Liver (tissue), 9 donors: ENCODE data around the gene UACA. TPM values are rescaled to one million over a fixed set of nuclear protein-coding genes. Genes with fewer than 3 reads are reported as not detected.

Source experiments
- DNase-seq: peaks from one replicate; pipeline ENCODE4 v3.0.0-alpha.2; 2017; ENCODE audit warnings: low spot score
- H3K27ac ChIP-seq, 2 donors: one replicate each; pipeline ENCODE4 v1.7.0; 2013; ENCODE audit warnings: inconsistent platforms in 2 of 2, low read length in 2 of 2, control low read depth in 1 of 2, low read depth in 1 of 2, mild to moderate bottlenecking in 1 of 2
- H3K27me3 ChIP-seq, 4 donors: one replicate each; pipeline versions ENCODE4 v1.6.1 to v1.7.0; 2013; ENCODE audit warnings: low read length in 3 of 4, inconsistent platforms in 1 of 4, mild to moderate bottlenecking in 1 of 4, moderate library complexity in 1 of 4; ENCODE audit not compliant: control insufficient read depth in 4 of 4, insufficient read depth in 4 of 4
- H3K36me3 ChIP-seq, 4 donors: one replicate each; pipeline versions ENCODE4 v1.6.1 to v1.7.0; 2013; ENCODE audit warnings: low read length in 3 of 4, mild to moderate bottlenecking in 3 of 4, low read depth in 1 of 4, moderate library complexity in 1 of 4; ENCODE audit not compliant: control insufficient read depth in 4 of 4, insufficient read depth in 3 of 4
- H3K4me1 ChIP-seq, 4 donors: one replicate each; pipeline versions ENCODE4 v1.6.1 to v1.7.0; 2013; ENCODE audit warnings: low read length in 3 of 4, mild to moderate bottlenecking in 3 of 4, moderate library complexity in 1 of 4; ENCODE audit not compliant: control insufficient read depth in 4 of 4, insufficient read depth in 4 of 4
- H3K4me3 ChIP-seq, 3 donors: one replicate each; pipeline versions ENCODE4 v1.6.1 to v1.7.0; 2013; ENCODE audit warnings: low read length in 3 of 3, control low read depth in 1 of 3, low read depth in 1 of 3, mild to moderate bottlenecking in 1 of 3
- H3K9ac ChIP-seq, 2 donors: one replicate each; pipeline ENCODE4 v1.7.0; 2013; ENCODE audit warnings: low read length in 2 of 2, mild to moderate bottlenecking in 2 of 2, moderate library complexity in 2 of 2, control low read depth in 1 of 2, low read depth in 1 of 2
- H3K9me3 ChIP-seq, 4 donors: one replicate each; pipeline versions ENCODE4 v1.6.1 to v1.7.0; 2013; ENCODE audit warnings: low read length in 3 of 4; ENCODE audit not compliant: control insufficient read depth in 4 of 4
- EGR1 ChIP-seq, 2 donors: IDR thresholded peaks; 2 replicates each; pipeline ENCODE4 v1.6.1; 2016 to 2018; ENCODE audit warnings: antibody characterized with exemption in 2 of 2, low read depth in 2 of 2
- FOXA2 ChIP-seq: IDR thresholded peaks from 2 replicates; pipeline ENCODE4 v1.6.1; 2016; ENCODE audit warnings: antibody characterized with exemption
- GABPA ChIP-seq, 2 donors: IDR thresholded peaks in 1 of 2; conservative IDR thresholded peaks in 1 of 2; 2 replicates each; pipeline ENCODE4 v1.6.1; 2016; ENCODE audit warnings: antibody characterized with exemption in 2 of 2, mild to moderate bottlenecking in 1 of 2, moderate library complexity in 1 of 2
- HNF4A ChIP-seq, 2 donors: conservative IDR thresholded peaks; 2 replicates each; pipeline ENCODE4 v1.6.1; 2016; ENCODE audit warnings: antibody characterized with exemption in 2 of 2, mild to moderate bottlenecking in 2 of 2
- HNF4G ChIP-seq: IDR thresholded peaks from 2 replicates; pipeline ENCODE4 v1.6.1; 2016; ENCODE audit warnings: antibody characterized with exemption
- JUND ChIP-seq, 2 donors: IDR thresholded peaks; 2 replicates each; pipeline ENCODE4 v1.6.1; 2016; ENCODE audit warnings: antibody characterized with exemption in 2 of 2
- NR2F2 ChIP-seq: IDR thresholded peaks from 2 replicates; pipeline ENCODE4 v1.6.1; 2016; ENCODE audit warnings: antibody characterized with exemption
- SP1 ChIP-seq: IDR thresholded peaks from 2 replicates; pipeline ENCODE4 v1.6.1; 2018; ENCODE audit warnings: antibody characterized with exemption, mild to moderate bottlenecking
- WGBS: extraction: QIAGEN DNeasy Blood & Tissue Kit; methylation state at CpG from one replicate; pipeline ENCODE4 v1.1.7; 2013; 5-methylcytosine and 5-hydroxymethylcytosine counted together
- polyA plus RNA-seq, 2 donors: library from polyadenylated mRNA; stranded (reverse) in 1 of 2; unstranded in 1 of 2; fragments of 200-250 nt in 1 of 2; fragments of >200 nt in 1 of 2; fragmentation: Nextera tagmentation in 1 of 2; extraction: Ambion mirVana in 1 of 2; gene quantifications; one replicate each; pipeline versions ENCODE4 v1.2.1 to v1.2.3, GENCODE V29; 2013 to 2015
- total RNA-seq, 2 donors: library from RNA; depleted of rRNA; stranded (reverse); fragments of >200 nt; gene quantifications; one replicate each; pipeline ENCODE4 v1.2.3, GENCODE V29; 2014
- TF ChIP-seq, protein P1 (sequence below): fragments of 150-350 bp; IDR thresholded peaks from 2 replicates; pipeline ENCODE4 v1.5.1; 2017; ENCODE audit warnings: improper control_type of control experiment, low read depth, low read length; ENCODE audit not compliant: missing input control
- TF ChIP-seq, protein P2 (sequence below): IDR thresholded peaks from 2 replicates; pipeline ENCODE4 v1.6.1; 2016; ENCODE audit warnings: antibody characterized with exemption
- donor health status: healthy.
- donor health status: healthy.
- donor health status: healthy.
- donor health status: healthy.
- donor health status: healthy.

The UACA gene
- total and polyA plus RNA-seq, 4 donors: 3.9 to 16.0 (median 10.0) TPM

DNA sequence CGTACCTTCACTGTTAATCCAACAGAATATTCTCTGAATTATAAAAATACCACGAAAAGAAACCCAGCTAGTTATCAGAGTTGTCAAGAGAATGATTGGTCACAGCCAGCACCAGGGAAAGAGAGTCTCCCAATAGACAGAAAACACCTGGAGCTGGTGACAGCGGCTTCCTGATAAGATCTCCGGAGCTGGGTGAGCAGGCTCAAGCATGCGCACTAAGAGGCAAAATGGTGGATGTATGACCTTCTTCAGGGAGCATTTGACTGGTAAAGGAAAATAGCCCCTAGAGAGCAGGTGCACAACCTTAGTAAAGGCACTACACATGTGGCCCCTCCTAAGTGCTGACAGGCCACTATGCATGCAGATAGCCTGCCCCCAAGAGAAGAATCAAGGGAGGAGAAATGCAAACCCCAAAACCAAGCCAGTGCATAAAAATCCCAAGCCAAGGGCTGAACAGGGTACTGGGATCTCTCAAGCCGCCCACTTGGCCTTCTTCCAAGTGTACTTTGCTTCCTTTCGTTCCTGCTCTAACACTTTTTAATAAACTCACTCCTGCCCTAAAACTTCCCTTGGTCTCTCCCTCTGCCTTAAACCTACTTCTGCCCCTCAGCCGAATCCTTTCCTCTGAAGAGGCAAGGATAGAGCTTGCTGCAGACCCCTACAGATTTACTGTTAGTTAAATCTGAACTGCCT, 93.2 kb downstream of the UACA start:
- peaks cover 4 to 9% (median 7%) of the 10 kb centered on the region in 4 donors for H3K4me1 ChIP-seq
- DNase-seq: no peak
- H3K4me3 ChIP-seq: no peak overlapping the region
- no peaks in the 10 kb centered on the region for H3K9me3 ChIP-seq
- H3K27ac ChIP-seq: no peak overlapping the region
- H3K9ac ChIP-seq: peak overlapping the region in 1 of 2 donors; percentile 3
- H3K36me3 ChIP-seq: peaks cover 0 to 12% (median 8%) of the 10 kb centered on the region in 4 donors
- no peak for TF ChIP-seq JUND (IDR thresholded peaks at IDR 0.05)
- peak; percentile 63 to 68 for TF ChIP-seq HNF4A (conservative IDR thresholded peaks at IDR 0.05)
- peak; percentile 50 for TF ChIP-seq SP1
- TF ChIP-seq, protein P1, sequence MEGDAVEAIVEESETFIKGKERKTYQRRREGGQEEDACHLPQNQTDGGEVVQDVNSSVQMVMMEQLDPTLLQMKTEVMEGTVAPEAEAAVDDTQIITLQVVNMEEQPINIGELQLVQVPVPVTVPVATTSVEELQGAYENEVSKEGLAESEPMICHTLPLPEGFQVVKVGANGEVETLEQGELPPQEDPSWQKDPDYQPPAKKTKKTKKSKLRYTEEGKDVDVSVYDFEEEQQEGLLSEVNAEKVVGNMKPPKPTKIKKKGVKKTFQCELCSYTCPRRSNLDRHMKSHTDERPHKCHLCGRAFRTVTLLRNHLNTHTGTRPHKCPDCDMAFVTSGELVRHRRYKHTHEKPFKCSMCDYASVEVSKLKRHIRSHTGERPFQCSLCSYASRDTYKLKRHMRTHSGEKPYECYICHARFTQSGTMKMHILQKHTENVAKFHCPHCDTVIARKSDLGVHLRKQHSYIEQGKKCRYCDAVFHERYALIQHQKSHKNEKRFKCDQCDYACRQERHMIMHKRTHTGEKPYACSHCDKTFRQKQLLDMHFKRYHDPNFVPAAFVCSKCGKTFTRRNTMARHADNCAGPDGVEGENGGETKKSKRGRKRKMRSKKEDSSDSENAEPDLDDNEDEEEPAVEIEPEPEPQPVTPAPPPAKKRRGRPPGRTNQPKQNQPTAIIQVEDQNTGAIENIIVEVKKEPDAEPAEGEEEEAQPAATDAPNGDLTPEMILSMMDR: no peak
- TF ChIP-seq HNF4G: peak; percentile 32
- no peaks in the 10 kb centered on the region for H3K27me3 ChIP-seq
- 47% methylated on average over 8 of the region's 8 CpGs for WGBS

DNA sequence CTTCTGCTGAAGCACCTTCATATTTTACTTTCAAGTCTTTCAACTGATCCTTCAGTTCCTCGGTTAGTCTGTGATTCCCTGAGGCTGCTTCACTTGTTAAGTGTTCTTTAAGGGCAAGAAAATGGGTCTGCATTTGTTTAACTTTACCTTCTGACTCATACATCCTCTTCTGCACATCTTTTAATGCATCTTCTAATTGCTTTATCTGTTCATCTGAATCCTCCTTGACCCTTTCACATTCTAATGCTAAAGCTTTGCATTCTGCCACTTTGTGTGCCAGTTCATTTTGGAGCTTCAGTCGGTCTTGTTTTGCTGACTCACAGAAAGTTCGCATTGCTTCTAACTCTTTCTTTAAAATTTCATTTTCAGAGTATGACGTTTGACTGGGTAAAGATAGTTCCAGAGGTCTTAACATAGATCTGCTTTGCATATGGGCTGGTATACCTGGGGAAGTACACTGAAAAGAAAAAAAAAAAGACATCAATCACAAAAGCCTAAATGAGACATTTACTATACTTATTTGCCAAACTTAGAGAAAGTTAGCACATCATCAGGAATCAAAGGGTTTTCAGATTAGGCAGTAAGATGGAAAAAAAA, 94.3 kb downstream of the UACA start:
- no peak overlapping the region for H3K9ac ChIP-seq
- no peak overlapping the region for H3K27ac ChIP-seq
- peaks cover 0 to 12% (median 10%) of the 10 kb centered on the region in 4 donors for H3K36me3 ChIP-seq
- 89% methylated on average over 4 of the region's 4 CpGs for whole genome bisulfite sequencing
- H3K9me3 ChIP-seq: no peaks in the 10 kb centered on the region
- peaks cover 4 to 9% (median 7%) of the 10 kb centered on the region in 4 donors for H3K4me1 ChIP-seq
- no peak for TF ChIP-seq EGR1 (IDR thresholded peaks at IDR 0.05; ENCODE audit: low read depth in 2 of 2)
- no peak for TF ChIP-seq FOXA2
- no peak for TF ChIP-seq JUND (IDR thresholded peaks at IDR 0.05)
- TF ChIP-seq NR2F2: no peak
- TF ChIP-seq, protein P2, sequence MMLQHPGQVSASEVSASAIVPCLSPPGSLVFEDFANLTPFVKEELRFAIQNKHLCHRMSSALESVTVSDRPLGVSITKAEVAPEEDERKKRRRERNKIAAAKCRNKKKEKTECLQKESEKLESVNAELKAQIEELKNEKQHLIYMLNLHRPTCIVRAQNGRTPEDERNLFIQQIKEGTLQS: no peak
- TF ChIP-seq, protein P1: no peak
- TF ChIP-seq GABPA (IDR thresholded peaks at IDR 0.05 in 1 of 2, conservative IDR thresholded peaks at IDR 0.05 in 1 of 2): no peak
- TF ChIP-seq SP1: no peak
- H3K27me3 ChIP-seq: no peaks in the 10 kb centered on the region
- DNase-seq: no peak
- H3K4me3 ChIP-seq: no peak overlapping the region

- Histone ChIP-seq H3K27me3 (no peaks in the 10 kb centered on the region), H3K4me3 (no peak overlapping the region), H3K9me3 (no peaks in the 10 kb centered on the region), H3K4me1 (peaks cover 4 to 11% (median 7%) of the 10 kb centered on the region in 4 donors), H3K27ac (no peak overlapping the region), H3K9ac (no peak overlapping the region), H3K36me3 (peaks cover 0 to 12% (median 10%) of the 10 kb centered on the region in 4 donors)
- WGBS: 97% methylated on average over 1 of the region's 1 CpG
- TF ChIP-seq GABPA (IDR thresholded peaks at IDR 0.05 in 1 of 2, conservative IDR thresholded peaks at IDR 0.05 in 1 of 2): no peak
- TF ChIP-seq HNF4G: no peak
- TF ChIP-seq, protein P1: no peak
- TF ChIP-seq NR2F2: no peak
- TF ChIP-seq SP1: no peak
- no peak for DNase-seq
Observed at GRCh38 chr15:70665599-70665998, 97.8 kb downstream of the UACA start.
